Adrenal gland (tissue), 12 donors: ENCODE data around the gene CDH4. TPM values are rescaled to one million over a fixed set of nuclear protein-coding genes. Genes with fewer than 3 reads are reported as not detected.

ENCODE experiments used
- DNase-seq, 7 donors: peaks; one replicate each; pipeline ENCODE4 v3.0.0-alpha.2; 2019 to 2020
- H3K27ac ChIP-seq, 5 donors: fragments of 200-600 bp; sonication (generic) in 4 of 5; 1 replicate in 3 of 5; 2 replicates in 2 of 5; pipeline versions ENCODE4 v1.5.1 to v1.8.0; 2016 to 2020; ENCODE audit warnings: mild to moderate bottlenecking in 1 of 5
- H3K27me3 ChIP-seq: fragments of 200-600 bp; 2 replicates; pipeline ENCODE4 v1.8.0; 2021
- H3K36me3 ChIP-seq, 2 donors: fragments of 200-600 bp; replicated peaks in 1 of 2; 1 replicate in 1 of 2; 2 replicates in 1 of 2; pipeline versions ENCODE4 v1.5.1 to v1.8.0; 2018 to 2022
- H3K4me1 ChIP-seq, 2 donors: fragments of 200-600 bp; replicated peaks in 1 of 2; 1 replicate in 1 of 2; 2 replicates in 1 of 2; pipeline versions ENCODE4 v1.5.1 to v1.8.0; 2018 to 2021
- H3K4me3 ChIP-seq, 4 donors: fragments of 200-600 bp; sonication (generic) in 3 of 4; one replicate each; pipeline ENCODE4 v1.5.1; 2016 to 2018
- H3K9me3 ChIP-seq, 3 donors: fragments of 200-600 bp; sonication (generic) in 1 of 3; replicated peaks in 1 of 3; 1 replicate in 2 of 3; 2 replicates in 1 of 3; pipeline versions ENCODE4 v1.5.1 to v1.8.0; 2016 to 2021
- POLR2A ChIP-seq, 2 donors: fragments of 450-650 bp; IDR thresholded peaks; one replicate each; pipeline ENCODE4 v1.6.1; 2017; ENCODE audit warnings: antibody characterized with exemption in 2 of 2, mild to moderate bottlenecking in 2 of 2, moderate library complexity in 1 of 2
- WGBS, 4 donors: extraction: QIAGEN DNeasy Blood & Tissue Kit in 2 of 4; methylation state at CpG; one replicate each; pipeline versions ENCODE4 v1.1.5 to v1.1.7; 2013 to 2017; 5-methylcytosine and 5-hydroxymethylcytosine counted together
- intact Hi-C, 2 donors: fragments of 100-400 bp; cut with DNase I; formaldehyde crosslinking; loops; one replicate each; pipeline versions ENCODE4 v1.14.1 to v1.15.0; 2022 to 2023
- polyA plus RNA-seq, 3 donors: library from polyadenylated mRNA; stranded (reverse); fragments of 200-250 nt in 2 of 3; fragments of 350-450 nt in 1 of 3; fragmentation: Illumina TruSeq in 1 of 3; extraction: RNeasy Lipid Tissue Mini Kit (QIAGEN cat#74804) in 1 of 3; gene quantifications; one replicate each; pipeline ENCODE4 v1.2.3, GENCODE V29; 2013 to 2014
- total RNA-seq, 9 donors: library from RNA; depleted of rRNA in 4 of 9; stranded (reverse); fragments of >200 nt in 4 of 9; fragments of 120-200 nt in 1 of 9; fragmentation: NEBNext Ultra II Directional in 1 of 9; extraction: Animal tissue kit (Norgen Biotek cat#: 25700) in 1 of 9; gene quantifications; one replicate each; pipeline versions ENCODE4 v1.1.0 to v1.2.4, GENCODE V29; 2013 to 2023
- TF ChIP-seq, protein P1 (sequence below), 6 experiments: fragments of 450-650 bp in 4 of 6; fragments of 200-600 bp in 2 of 6; sonication (generic) in 1 of 6; IDR thresholded peaks; 1 replicate in 5 of 6; 2 replicates in 1 of 6; pipeline versions ENCODE4 v1.5.1 to v1.8.0; 2016 to 2021; ENCODE audit warnings: antibody characterized with exemption in 6 of 6, mild to moderate bottlenecking in 2 of 6, moderate library complexity in 1 of 6
- donor health status: healthy with polysubstance abuse.
- donor health status: Bipolar disorder and iron deficiency.
- donor health status: DM: yes; HTN: yes; CAD: no.
- donor health status: DM: no; HTN: no; CAD: no.
- donor health status: DM: no; HTN: no; CAD: no.
- donor health status: DM: yes; HTN: yes; CAD: no.

CDH4 gene
- total and polyA plus RNA-seq, 12 donors: 0.08 to 0.53 (median 0.20) TPM; not detected in 3

DNA sequence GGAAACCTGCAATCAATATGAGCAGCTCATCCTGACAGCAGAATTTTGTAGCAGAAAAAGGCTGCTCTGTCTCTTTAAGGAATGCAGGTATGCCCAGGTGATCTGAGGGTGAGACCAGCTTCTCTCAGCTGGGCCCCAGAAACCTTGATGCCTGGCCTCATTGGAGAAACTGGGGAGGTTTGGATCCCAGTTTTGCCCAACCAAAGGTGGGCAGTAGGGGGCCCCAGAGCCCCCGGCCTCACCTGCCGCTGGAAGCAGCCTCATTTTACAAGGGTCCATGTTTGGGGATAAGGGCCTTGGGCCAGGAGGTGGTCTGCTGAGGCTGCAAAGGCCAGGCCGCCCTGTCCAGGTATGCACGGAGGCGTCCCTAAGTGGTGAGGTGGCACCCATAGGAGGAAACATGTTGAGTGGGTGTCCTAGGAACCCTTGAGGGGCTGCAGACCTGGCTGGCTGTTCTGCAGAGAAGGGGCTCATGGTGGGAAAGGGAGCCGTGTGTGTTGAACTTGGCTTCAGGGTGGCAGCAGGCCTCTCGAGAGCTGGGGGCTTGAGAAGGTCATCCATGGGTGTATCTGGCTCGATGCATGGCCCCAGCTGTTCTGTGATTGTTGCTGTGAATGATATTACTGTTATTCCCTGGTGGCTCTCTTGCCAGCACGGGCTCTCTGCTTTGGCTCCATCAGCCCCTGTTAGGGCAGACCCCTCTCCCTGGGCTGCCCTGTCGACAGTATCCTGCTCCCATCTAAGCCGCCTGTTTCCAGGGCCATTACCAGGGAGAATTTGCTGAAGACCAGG, 208.4 kb downstream of the CDH4 start:
- no peaks in the 10 kb centered on the region for H3K36me3 ChIP-seq
- TF ChIP-seq, protein P1, sequence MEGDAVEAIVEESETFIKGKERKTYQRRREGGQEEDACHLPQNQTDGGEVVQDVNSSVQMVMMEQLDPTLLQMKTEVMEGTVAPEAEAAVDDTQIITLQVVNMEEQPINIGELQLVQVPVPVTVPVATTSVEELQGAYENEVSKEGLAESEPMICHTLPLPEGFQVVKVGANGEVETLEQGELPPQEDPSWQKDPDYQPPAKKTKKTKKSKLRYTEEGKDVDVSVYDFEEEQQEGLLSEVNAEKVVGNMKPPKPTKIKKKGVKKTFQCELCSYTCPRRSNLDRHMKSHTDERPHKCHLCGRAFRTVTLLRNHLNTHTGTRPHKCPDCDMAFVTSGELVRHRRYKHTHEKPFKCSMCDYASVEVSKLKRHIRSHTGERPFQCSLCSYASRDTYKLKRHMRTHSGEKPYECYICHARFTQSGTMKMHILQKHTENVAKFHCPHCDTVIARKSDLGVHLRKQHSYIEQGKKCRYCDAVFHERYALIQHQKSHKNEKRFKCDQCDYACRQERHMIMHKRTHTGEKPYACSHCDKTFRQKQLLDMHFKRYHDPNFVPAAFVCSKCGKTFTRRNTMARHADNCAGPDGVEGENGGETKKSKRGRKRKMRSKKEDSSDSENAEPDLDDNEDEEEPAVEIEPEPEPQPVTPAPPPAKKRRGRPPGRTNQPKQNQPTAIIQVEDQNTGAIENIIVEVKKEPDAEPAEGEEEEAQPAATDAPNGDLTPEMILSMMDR (IDR thresholded peaks at IDR 0.05): no peak
- no peak for TF ChIP-seq POLR2A (IDR thresholded peaks at IDR 0.05)
- no peak for DNase-seq
- H3K27ac ChIP-seq: no peak overlapping the region
- 71 to 83% (median 75%) methylated on average over 3 to 11 of the region's 11 CpGs for WGBS, 4 donors
- H3K9me3 ChIP-seq: no peaks in the 10 kb centered on the region
- H3K4me1 ChIP-seq: no peaks in the 10 kb centered on the region
- H3K27me3 ChIP-seq: no peaks in the 10 kb centered on the region
- intact Hi-C loops: no loop called here
- H3K4me3 ChIP-seq: no peak overlapping the region

DNA sequence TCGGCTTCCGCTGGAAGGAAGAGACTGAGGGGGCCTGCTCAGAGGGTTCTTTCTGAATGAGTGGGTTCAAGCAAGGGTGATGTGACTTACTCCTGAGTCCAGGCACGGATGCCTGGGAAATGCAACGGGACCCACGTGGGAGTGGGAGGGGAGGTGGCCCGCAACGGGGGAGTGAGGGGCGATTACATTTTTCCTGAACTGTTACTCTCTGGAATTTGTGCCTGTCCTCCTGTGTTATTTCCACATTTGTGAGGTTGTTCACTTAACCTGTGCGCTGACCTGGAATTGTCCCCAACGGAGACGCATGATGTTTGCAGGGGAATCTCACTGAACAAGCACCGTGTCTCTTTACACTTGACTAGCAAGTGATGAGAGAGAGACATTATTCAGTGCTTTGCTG, 209.4 kb downstream of the CDH4 start:
- WGBS, 4 donors: 61 to 77% (median 75%) methylated on average over 12 of the region's 12 CpGs
- Histone ChIP-seq H3K9me3 (no peaks in the 10 kb centered on the region), H3K4me1 (no peaks in the 10 kb centered on the region), H3K4me3 (no peak overlapping the region), H3K27ac (no peak overlapping the region), H3K36me3 (no peaks in the 10 kb centered on the region), H3K27me3 (no peaks in the 10 kb centered on the region)
- no peak for TF ChIP-seq POLR2A (IDR thresholded peaks at IDR 0.05)
- TF ChIP-seq, protein P1 (IDR thresholded peaks at IDR 0.05): no peak
- no peak for DNase-seq
- intact Hi-C loops: no loop called here

DNA sequence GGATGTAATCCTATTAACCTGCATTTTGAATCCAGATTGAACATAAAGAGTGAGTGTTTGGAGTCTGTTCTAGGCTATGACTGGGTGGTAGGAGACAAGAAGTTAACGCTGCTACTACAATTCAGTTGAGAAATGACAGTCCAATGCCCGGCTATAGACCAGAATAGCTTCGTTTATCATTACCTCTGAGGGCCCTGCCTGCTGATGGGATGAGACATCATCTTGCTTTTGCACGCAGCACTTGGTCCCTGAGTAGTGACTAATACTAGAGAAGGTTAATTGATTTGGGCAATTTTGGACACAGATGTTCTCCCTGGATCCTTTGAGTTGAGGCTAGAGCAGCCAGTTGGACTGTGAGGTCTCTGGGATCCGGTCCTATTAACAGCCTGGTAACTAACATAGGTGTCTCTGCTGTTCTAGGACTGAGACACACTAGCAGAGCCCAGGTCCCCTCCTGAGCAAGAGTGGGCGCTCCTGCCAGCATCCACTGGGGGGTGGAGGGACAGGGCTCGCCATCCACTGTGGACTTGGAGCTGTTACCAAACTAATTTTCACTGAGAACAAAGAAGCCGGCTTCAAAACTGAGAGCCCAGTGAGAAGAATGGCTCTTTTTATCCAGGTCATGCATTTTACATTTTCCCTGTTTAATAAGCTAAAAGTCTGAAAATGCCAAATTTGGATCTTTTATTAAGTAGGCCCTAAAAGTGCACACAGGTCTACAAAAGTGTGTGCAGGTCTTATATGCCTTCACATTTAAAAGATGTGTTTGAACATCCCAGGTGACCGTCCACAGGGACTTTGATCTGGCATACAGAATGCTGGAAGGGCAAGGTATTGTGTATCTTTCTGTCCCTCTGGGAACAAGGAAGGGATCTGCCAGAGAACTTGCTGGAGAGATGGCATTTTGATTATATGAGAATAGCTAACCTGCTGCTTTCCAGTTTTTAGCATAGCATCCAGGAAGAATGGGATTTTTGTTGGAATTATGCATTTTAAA, 212.5 kb downstream of the CDH4 start:
- intact Hi-C loops: no loop called here
- DNase-seq: no peak
- Histone ChIP-seq H3K9me3 (no peaks in the 10 kb centered on the region), H3K4me3 (no peak overlapping the region), H3K36me3 (no peaks in the 10 kb centered on the region), H3K4me1 (no peaks in the 10 kb centered on the region), H3K27me3 (no peaks in the 10 kb centered on the region), H3K27ac (no peak overlapping the region)
- WGBS, 4 donors: 70 to 78% (median 71%) methylated on average over 9 of the region's 9 CpGs
- no peak for TF ChIP-seq POLR2A (IDR thresholded peaks at IDR 0.05)

DNA sequence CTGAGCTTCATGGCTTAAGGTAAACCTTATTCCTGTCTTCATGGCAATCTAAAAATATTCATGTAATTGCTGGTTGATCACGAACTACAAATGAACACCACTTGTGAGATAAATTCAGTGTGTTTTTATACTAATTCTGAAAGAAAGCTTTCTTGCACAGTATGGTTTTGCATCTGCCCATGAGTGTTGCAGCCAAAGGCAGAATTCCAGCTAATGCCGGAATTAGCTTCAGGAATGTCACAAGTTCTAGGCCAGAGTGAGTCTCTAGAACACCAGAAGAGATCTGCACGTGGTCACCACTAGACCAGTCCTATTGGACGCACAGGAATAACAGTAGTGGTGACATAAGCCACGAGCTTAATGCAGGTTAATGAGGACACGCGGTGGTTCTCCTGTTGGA, 223.7 kb downstream of the CDH4 start:
- Histone ChIP-seq H3K27me3 (no peaks in the 10 kb centered on the region), H3K4me1 (no peaks in the 10 kb centered on the region), H3K27ac (no peak overlapping the region), H3K9me3 (no peaks in the 10 kb centered on the region), H3K36me3 (peaks cover 0 to 3% of the 10 kb centered on the region in 2 donors), H3K4me3 (no peak overlapping the region)
- 63 to 82% (median 76%) methylated on average over 7 of the region's 7 CpGs for WGBS, 4 donors
- intact Hi-C loops: no loop called here
- TF ChIP-seq, protein P1 (IDR thresholded peaks at IDR 0.05): no peak
- no peak for TF ChIP-seq POLR2A (IDR thresholded peaks at IDR 0.05)
- DNase-seq: no peak
